ENCODE measurements around the gene CTBS.
A peak's percentile ranks its signal among the peaks of the same experiment; 100 is the strongest.

The CTBS gene

GRCh38 chr1:84613887-84614286, 39.6 kb upstream of the CTBS start:
- no peak overlapping the region for H3K4me3 ChIP-seq (ENCODE audit: control insufficient read depth, low read depth, low read length)
- no peak for TF ChIP-seq CTCF (conservative IDR thresholded peaks at IDR 0.05; ENCODE audit: control insufficient read depth, insufficient read depth, low read depth, low read length)
- DNase-seq (ENCODE audit: low read depth): no peak

- peak; percentile 69 for DNase-seq (ENCODE audit: low read depth)
- no peak for TF ChIP-seq CTCF (conservative IDR thresholded peaks at IDR 0.05; ENCODE audit: control insufficient read depth, insufficient read depth, low read depth, low read length)
- no peak overlapping the region for H3K4me3 ChIP-seq (ENCODE audit: control insufficient read depth, low read depth, low read length)
These were observed 38.8 kb upstream of the CTBS start for GRCh38 chr1:84613026-84613425.

GRCh38 chr1:84611796-84612195, 37.6 kb upstream of the CTBS start:
- peak; percentile 30 for DNase-seq (ENCODE audit: low read depth)
- no peak for TF ChIP-seq CTCF (conservative IDR thresholded peaks at IDR 0.05; ENCODE audit: control insufficient read depth, insufficient read depth, low read depth, low read length)
- H3K4me3 ChIP-seq (ENCODE audit: control insufficient read depth, low read depth, low read length): no peak overlapping the region

- H3K4me3 ChIP-seq (ENCODE audit: control insufficient read depth, low read depth, low read length): no peak overlapping the region
- no peak for DNase-seq (ENCODE audit: low read depth)
- TF ChIP-seq CTCF (conservative IDR thresholded peaks at IDR 0.05; ENCODE audit: control insufficient read depth, insufficient read depth, low read depth, low read length): no peak
These were observed 36.9 kb upstream of the CTBS start for GRCh38 chr1:84611091-84611490.

GRCh38 chr1:84606977-84607376, 32.7 kb upstream of the CTBS start:
- TF ChIP-seq CTCF (conservative IDR thresholded peaks at IDR 0.05; ENCODE audit: control insufficient read depth, insufficient read depth, low read depth, low read length): no peak
- no peak for DNase-seq (ENCODE audit: low read depth)
- H3K4me3 ChIP-seq (ENCODE audit: control insufficient read depth, low read depth, low read length): no peak overlapping the region

GRCh38 chr1:84605157-84605556, 30.9 kb upstream of the CTBS start:
- no peak overlapping the region for H3K4me3 ChIP-seq (ENCODE audit: control insufficient read depth, low read depth, low read length)
- TF ChIP-seq CTCF (conservative IDR thresholded peaks at IDR 0.05; ENCODE audit: control insufficient read depth, insufficient read depth, low read depth, low read length): no peak

More at GRCh38 chr1:84605157-84605556, 30.9 kb upstream of the CTBS start:
- no peak for DNase-seq (ENCODE audit: low read depth)
